ENCODE measurements around the gene SBF2. TPM values are rescaled to one million over a fixed set of nuclear protein-coding genes. Genes with fewer than 3 reads are reported as not detected.

Gene SBF2
- polyA plus RNA-seq, 1 experiment: 44.4 TPM

DNA sequence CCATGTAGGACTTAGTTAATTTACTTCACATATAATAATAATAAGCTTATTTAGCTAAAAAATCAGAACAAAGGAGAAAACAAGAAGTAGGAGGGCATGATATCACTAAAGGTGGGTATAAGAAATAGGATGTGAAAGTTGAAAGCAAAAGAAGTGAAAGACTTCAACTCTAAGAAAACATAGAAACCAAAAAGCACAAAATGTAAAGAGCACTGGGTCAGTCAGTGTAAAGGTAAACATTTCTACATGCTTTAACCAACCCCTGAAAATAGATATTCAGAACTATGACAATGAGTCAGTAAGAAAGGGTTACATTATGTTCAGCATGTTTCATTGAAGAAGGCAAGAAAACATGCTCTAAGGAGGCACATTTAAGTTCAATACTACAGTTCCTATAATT is 331.3 kb downstream of the SBF2 start:
- no peaks in the 10 kb centered on the region for H3K27me3 ChIP-seq (ENCODE audit: control insufficient read depth, insufficient read depth, low read length)
- H3K9me3 ChIP-seq (ENCODE audit: control insufficient read depth, insufficient read depth, low read length): peaks cover 3% of the 10 kb centered on the region; the same call in 1 of the 2 replicates
- ChIA-PET CTCF (interaction anchor here (0.6 to 1.9 kb wide), 2 partner anchors 11 to 52 kb away, joined by 3 to 14 read pairs; no protein-coding TSS in a partner anchor), POLR2A (no interaction called here)
- no peak for DNase-seq (ENCODE audit: low read depth, low spot score)
- no peak for TF ChIP-seq CTCF (IDR thresholded peaks at IDR 0.05; ENCODE audit: low read depth, low read length)
- H3K27ac ChIP-seq (ENCODE audit: low read depth, low read length): no peak overlapping the region
- no peak overlapping the region for H3K4me3 ChIP-seq (ENCODE audit: low read depth, low read length)

DNA sequence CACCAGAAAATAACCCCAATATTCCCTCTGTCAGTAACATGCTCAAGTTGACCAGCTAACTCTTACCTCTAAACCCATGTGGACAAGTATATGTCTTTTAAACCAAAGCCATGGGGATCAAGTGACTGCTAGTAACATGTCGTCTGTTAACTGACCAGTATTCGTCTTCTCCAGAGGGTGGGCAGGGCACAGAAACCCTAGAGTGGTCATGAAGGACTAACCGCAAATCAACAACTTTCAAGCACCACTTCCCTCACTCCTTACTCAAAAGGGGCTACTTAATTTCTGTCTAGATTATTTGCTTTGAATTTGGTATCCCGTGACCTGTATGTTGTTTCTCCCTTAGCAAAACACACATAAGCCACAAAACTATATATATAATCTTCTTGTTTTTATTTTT is 336.9 kb downstream of the SBF2 start:
- no peak for DNase-seq (ENCODE audit: low read depth, low spot score)
- Histone ChIP-seq H3K9me3 (ENCODE audit: control insufficient read depth, insufficient read depth, low read length) (no peaks in the 10 kb centered on the region), H3K27ac (ENCODE audit: low read depth, low read length) (no peak overlapping the region), H3K4me3 (ENCODE audit: low read depth, low read length) (no peak overlapping the region), H3K27me3 (ENCODE audit: control insufficient read depth, insufficient read depth, low read length) (no peaks in the 10 kb centered on the region)
- TF ChIP-seq CTCF (IDR thresholded peaks at IDR 0.05; ENCODE audit: low read depth, low read length): no peak
- ChIA-PET POLR2A (no interaction called here), CTCF (interaction anchor here (1.3 kb wide), 1 partner anchor 16 kb away, joined by 4 read pairs; no protein-coding TSS in a partner anchor)

GRCh38 chr11:9956483-9956882 is 337.5 kb downstream of the SBF2 start:
- Histone ChIP-seq H3K4me3 (ENCODE audit: low read depth, low read length) (no peak overlapping the region), H3K27ac (ENCODE audit: low read depth, low read length) (no peak overlapping the region), H3K27me3 (ENCODE audit: control insufficient read depth, insufficient read depth, low read length) (no peaks in the 10 kb centered on the region), H3K9me3 (ENCODE audit: control insufficient read depth, insufficient read depth, low read length) (no peaks in the 10 kb centered on the region)
- TF ChIP-seq CTCF (IDR thresholded peaks at IDR 0.05; ENCODE audit: low read depth, low read length): no peak
- DNase-seq (ENCODE audit: low read depth, low spot score): no peak
- POLR2A ChIA-PET: interaction anchor here (0.6 to 0.8 kb wide), 3 partner anchors 134 to 629 kb away, joined by 4 to 7 read pairs (median 4); no protein-coding TSS in a partner anchor
- CTCF ChIA-PET: interaction anchor here (1.3 kb wide), 1 partner anchor 16 kb away, joined by 4 read pairs; no protein-coding TSS in a partner anchor

GRCh38 chr11:9955391-9955790 is 338.6 kb downstream of the SBF2 start:
- no peak for DNase-seq (ENCODE audit: low read depth, low spot score)
- CTCF ChIA-PET: interaction anchor here (0.6 kb wide), 1 partner anchor 197 kb away, joined by 3 read pairs; no protein-coding TSS in a partner anchor
- Histone ChIP-seq H3K9me3 (ENCODE audit: control insufficient read depth, insufficient read depth, low read length) (no peaks in the 10 kb centered on the region), H3K27ac (ENCODE audit: low read depth, low read length) (no peak overlapping the region), H3K4me3 (ENCODE audit: low read depth, low read length) (no peak overlapping the region), H3K27me3 (ENCODE audit: control insufficient read depth, insufficient read depth, low read length) (no peaks in the 10 kb centered on the region)
- no peak for TF ChIP-seq CTCF (IDR thresholded peaks at IDR 0.05; ENCODE audit: low read depth, low read length)
- POLR2A ChIA-PET: interaction anchor here (0.5 kb wide), 1 partner anchor 198 kb away, joined by 3 read pairs; no protein-coding TSS in a partner anchor

DNA sequence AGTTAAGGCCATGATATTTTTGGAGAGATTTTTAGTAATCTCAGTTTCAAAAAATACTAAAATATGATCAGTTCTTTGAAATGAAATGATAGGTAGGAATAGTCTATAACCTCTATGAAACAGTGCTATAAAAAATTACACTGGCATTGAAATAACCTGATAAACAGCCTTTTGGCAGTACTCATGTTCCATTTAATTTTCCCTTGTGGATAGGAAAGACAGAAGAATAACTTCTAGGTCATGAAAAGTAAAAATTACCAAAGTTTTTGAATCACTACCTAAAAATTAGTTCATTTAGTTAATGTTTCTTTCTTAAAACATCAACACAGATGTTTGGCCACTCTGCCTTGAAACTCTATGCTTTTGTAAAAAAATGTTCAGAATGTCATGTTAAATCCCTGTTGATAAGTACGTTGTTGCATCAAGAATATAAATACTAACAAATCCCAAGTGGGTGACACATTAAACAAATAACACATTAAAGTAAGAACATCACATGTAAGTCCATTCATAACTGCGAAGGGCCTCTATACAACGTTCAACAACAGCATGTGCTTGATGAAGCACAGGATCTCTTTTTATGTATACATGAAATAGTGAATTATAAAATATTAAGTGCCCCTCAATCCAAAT is 339.9 kb downstream of the SBF2 start:
- Histone ChIP-seq H3K4me3 (ENCODE audit: low read depth, low read length) (no peak overlapping the region), H3K27me3 (ENCODE audit: control insufficient read depth, insufficient read depth, low read length) (no peaks in the 10 kb centered on the region), H3K9me3 (ENCODE audit: control insufficient read depth, insufficient read depth, low read length) (no peaks in the 10 kb centered on the region), H3K27ac (ENCODE audit: low read depth, low read length) (no peak overlapping the region)
- TF ChIP-seq CTCF (IDR thresholded peaks at IDR 0.05; ENCODE audit: low read depth, low read length): no peak
- DNase-seq (ENCODE audit: low read depth, low spot score): no peak
- CTCF ChIA-PET: no interaction called here
- POLR2A ChIA-PET: no interaction called here

Data from AG04450 (cell line).